CD4-positive, alpha-beta T cell treated with Interleukin-2 at 100 ng/mL for 4 hours (primary cell): ENCODE results near the gene TBRG4.

Experiments used
- DNase-seq: peaks from one replicate; pipeline ENCODE4 v3.0.0-alpha.2; 2020; ENCODE audit warnings: low spot score

The TBRG4 gene

GRCh38 chr7:45088821-45089340 lies 22.6 kb downstream of the TBRG4 start, which contains the start of gene NACAD:
Gene NACAD (minus strand): TSS chr7:45088969. CDS start chr7:45088894, 75 bp downstream.
- DNase-seq = peak; percentile 7

DNA sequence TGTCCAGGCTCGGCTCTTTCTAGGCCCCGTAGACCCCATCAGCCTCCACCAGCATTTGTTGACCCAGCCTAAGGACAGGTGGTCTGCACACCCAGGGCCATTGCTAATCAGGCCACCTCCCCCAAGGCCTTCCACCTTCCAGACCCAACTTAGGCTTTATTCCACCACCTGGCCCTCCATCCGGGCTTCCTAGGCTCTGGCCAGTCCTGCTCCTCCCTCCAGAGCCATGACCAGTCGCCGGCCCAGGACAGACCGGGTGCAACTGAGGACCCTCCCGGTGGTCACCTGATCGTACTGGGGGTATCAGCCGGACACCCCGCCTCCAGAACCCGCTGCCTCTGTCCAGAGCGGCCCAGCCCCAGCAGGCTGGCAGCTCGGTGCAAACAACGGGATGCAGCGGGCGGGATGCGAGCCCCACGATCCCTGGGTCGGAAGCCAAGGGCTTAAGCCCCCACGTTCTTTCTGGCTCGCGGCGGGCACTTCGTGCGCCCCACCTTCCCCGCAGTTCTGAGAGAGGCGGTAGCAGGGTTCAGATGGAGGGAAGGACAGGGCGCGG lies 23.3 kb downstream of the TBRG4 start:
- DNase-seq = no peak

- DNase-seq = no peak
Measured at GRCh38 chr7:45087301-45088145, 24.0 kb downstream of the TBRG4 start.

DNA sequence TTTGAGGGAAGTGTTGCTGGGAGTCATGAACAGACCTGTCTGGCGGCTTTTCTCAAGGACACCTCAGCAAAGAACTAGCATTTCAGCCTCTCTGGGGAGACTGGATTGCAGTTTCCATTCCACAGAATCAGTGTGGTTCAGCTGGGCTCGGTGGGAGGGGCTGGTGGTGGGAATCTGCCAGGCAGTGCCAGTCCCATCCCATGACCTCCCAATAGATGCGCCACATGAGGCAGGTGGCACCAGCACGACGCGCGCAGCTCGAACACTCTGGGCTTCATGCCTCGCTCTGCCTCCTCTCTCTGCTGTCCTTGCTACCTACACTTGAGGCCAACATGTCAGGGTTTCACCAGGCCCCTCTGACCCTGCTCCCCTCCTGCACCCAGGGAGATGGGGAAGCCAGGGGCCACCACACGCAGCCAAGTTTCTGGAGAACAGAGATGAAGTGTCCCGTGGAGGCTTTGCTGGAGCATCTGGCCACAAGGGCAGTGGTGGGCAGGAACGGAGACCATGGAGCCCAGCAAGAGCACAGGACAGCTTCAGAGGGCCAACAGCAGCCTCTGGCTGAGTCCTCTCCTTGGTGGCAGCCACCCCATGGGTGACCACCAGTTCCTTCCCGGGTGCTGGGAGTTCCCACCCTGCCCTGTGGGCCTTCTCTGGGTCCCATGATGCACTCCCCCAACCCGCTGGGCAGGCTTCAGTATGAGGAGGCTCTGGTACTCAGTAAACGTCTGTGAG lies 25.0 kb downstream of the TBRG4 start:
- DNase-seq = no peak

GRCh38 chr7:45085619-45086200 lies 25.8 kb downstream of the TBRG4 start:
- DNase-seq = no peak

- no peak for DNase-seq
Measured at GRCh38 chr7:45084901-45085618, 26.4 kb downstream of the TBRG4 start.

DNA sequence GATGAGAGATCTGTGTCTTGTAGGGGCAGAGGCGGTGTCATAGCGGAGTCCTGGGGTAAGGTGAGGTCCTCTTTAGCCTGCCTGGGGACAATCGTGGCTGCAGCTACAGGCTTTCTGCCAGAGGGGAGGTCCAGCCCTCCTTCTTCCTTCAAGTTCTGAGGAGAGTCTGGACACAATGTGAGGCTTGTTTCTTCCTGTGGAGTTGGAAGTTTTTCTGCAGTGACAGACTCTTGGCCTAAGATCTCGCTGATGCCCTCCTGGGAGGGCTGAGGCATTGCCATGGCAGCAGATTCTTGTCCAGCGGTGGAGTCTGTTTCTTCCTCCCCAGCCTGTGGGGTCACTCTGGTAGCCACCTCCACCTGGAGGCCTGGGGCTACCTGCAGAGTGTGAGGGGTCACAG lies 27.2 kb downstream of the TBRG4 start:
- no peak for DNase-seq

- no peak for DNase-seq
Measured at GRCh38 chr7:45082831-45083331, 28.6 kb downstream of the TBRG4 start.

- no peak for DNase-seq
Measured at GRCh38 chr7:45082031-45082830, 29.3 kb downstream of the TBRG4 start.

DNA sequence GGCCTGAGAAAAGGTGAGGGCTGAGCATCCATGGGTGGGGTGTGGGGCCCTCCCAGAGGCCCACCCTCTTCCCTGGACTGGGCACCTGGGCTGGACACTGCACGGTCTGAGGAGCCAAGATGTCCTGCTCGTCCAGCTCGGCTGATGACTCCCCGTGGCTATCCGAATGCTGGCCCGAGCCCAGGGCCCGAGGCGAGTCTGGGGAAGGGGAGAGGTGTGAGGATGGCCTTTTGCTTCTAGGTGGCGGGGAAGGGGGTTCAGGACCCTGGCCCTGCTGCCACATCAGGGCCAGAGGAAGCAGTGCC lies 29.9 kb downstream of the TBRG4 start:
- DNase-seq = no peak

GRCh38 chr7:45080958-45081669 lies 30.4 kb downstream of the TBRG4 start:
- DNase-seq = no peak

- DNase-seq = no peak
Measured at GRCh38 chr7:45080265-45080957, 31.1 kb downstream of the TBRG4 start.

- DNase-seq = no peak
Measured at GRCh38 chr7:45078125-45078681, 33.3 kb downstream of the TBRG4 start.

GRCh38 chr7:45077579-45077978 lies 33.9 kb downstream of the TBRG4 start:
- DNase-seq = no peak

DNA sequence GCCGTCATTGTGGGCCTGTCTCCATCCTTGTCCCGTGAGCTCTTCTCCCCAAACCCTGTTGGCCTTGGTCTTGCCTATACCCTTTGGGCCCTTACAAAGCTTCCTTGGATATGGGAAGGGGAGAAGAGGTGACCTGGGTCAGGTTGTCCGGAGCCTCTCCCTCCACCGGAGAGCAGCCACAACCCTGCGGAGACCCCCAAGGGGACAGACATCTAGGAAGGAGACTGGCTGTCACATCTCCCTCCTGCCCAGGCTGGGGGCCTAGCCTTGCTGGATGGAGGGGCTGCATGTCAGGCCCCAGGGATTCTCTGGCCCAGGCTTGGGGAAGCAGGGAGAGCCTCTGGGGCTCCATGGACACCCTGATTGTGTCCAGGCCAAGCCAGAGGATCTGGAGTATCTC lies 34.6 kb downstream of the TBRG4 start:
- no peak for DNase-seq

GRCh38 chr7:45075871-45076796 lies 35.4 kb downstream of the TBRG4 start:
- no peak for DNase-seq

DNA sequence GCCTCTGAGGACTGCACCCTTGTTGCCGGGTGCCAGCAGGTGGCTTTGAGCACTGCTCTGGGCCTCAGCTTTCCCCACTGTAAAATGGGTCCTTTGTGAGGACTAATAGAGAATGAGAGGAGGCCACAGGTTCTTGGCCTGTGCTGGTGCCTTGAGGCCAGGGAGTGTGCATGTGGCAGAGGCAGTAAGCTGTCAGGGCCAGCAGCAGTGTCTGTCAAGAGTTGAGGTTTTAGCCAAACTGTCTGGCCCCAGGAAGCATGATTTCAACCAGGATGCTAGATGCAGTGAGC lies 36.2 kb downstream of the TBRG4 start:
- no peak for DNase-seq
